Peyer's patch (tissue), 4 donors: ENCODE measurements around the gene SLFN12L.

ENCODE experiments used
- CTCF ChIP-seq, 6 experiments: fragments of 450-650 bp in 4 of 6; fragments of 200-600 bp in 2 of 6; sonication (generic) in 1 of 6; IDR thresholded peaks; one replicate each; pipeline ENCODE4 v1.5.1; 2017 to 2019; ENCODE audit warnings: antibody characterized with exemption in 6 of 6, mild to moderate bottlenecking in 3 of 6, moderate library complexity in 1 of 6
- POLR2A ChIP-seq, 2 donors: fragments of 450-650 bp; IDR thresholded peaks; one replicate each; pipeline ENCODE4 v1.5.1; 2017; ENCODE audit warnings: antibody characterized with exemption in 2 of 2, mild to moderate bottlenecking in 2 of 2, moderate library complexity in 2 of 2

GRCh38 chr17:35548208-35548810 is 10.8 kb upstream of the SLFN12L start:
- no peak for TF ChIP-seq POLR2A (IDR thresholded peaks at IDR 0.05)
- TF ChIP-seq CTCF (IDR thresholded peaks at IDR 0.05), result no peak
